H9 (cell line): ENCODE data around the gene JAG1. TPM values are rescaled to one million over a fixed set of nuclear protein-coding genes. Genes with fewer than 3 reads are reported as not detected.

Experiments used
- DNase-seq: peaks from one replicate; pipeline ENCODE4 v3.0.0-alpha.2; 2017
- H2AFZ ChIP-seq: one replicate; pipeline ENCODE4 v1.6.1; 2013; ENCODE audit warnings: mild to moderate bottlenecking, low read length, control low read depth, moderate library complexity
- H2AK5ac ChIP-seq: 2 replicates; pipeline ENCODE4 v1.6.1; 2013; ENCODE audit warnings: low read length, control low read depth, mixed read lengths; ENCODE audit not compliant: insufficient read length
- H2BK120ac ChIP-seq: one replicate; pipeline ENCODE4 v1.6.1; 2013; ENCODE audit warnings: low read depth, mild to moderate bottlenecking, low read length, control low read depth, inconsistent platforms; ENCODE audit not compliant: poor library complexity, severe bottlenecking
- H2BK12ac ChIP-seq: 2 replicates; pipeline ENCODE4 v1.6.1; 2013; ENCODE audit warnings: low read length, control low read depth, mixed read lengths, low read depth; ENCODE audit not compliant: insufficient read length
- H2BK15ac ChIP-seq: 2 replicates; pipeline ENCODE4 v1.6.1; 2013; ENCODE audit warnings: low read depth, low read length, control low read depth
- H2BK20ac ChIP-seq: one replicate; pipeline ENCODE4 v1.6.1; 2013; ENCODE audit warnings: low read depth, mild to moderate bottlenecking, low read length, control low read depth, inconsistent platforms; ENCODE audit not compliant: poor library complexity, severe bottlenecking
- H2BK5ac ChIP-seq: 2 replicates; pipeline ENCODE4 v1.6.1; 2013; ENCODE audit warnings: low read length, control low read depth, mixed read lengths; ENCODE audit not compliant: insufficient read length
- H3K14ac ChIP-seq: 2 replicates; pipeline ENCODE4 v1.6.1; 2013; ENCODE audit warnings: low read length, control low read depth; ENCODE audit not compliant: insufficient read depth
- H3K18ac ChIP-seq: 2 replicates; pipeline ENCODE4 v1.6.1; 2013; ENCODE audit warnings: low read depth, mild to moderate bottlenecking, mixed read lengths, low read length, control low read depth; ENCODE audit not compliant: insufficient read length
- H3K23ac ChIP-seq: 2 replicates; pipeline ENCODE4 v1.6.1; 2013; ENCODE audit warnings: low read length, control low read depth, mixed read lengths, low read depth; ENCODE audit not compliant: insufficient read length
- H3K23me2 ChIP-seq: 2 replicates; pipeline ENCODE4 v1.6.1; 2013; ENCODE audit warnings: low read depth, mild to moderate bottlenecking, mixed read lengths, low read length, control low read depth; ENCODE audit not compliant: insufficient read length, poor library complexity, severe bottlenecking
- H3K27ac ChIP-seq: 2 replicates; pipeline ENCODE4 v1.5.1; 2013; ENCODE audit warnings: low read length, control low read depth, mixed read lengths, low read depth; ENCODE audit not compliant: insufficient read length
- H3K27me3 ChIP-seq: 2 replicates; pipeline ENCODE4 v1.6.1; 2013; ENCODE audit warnings: low read length, control low read depth, inconsistent platforms; ENCODE audit not compliant: insufficient read depth
- H3K4ac ChIP-seq: 2 replicates; pipeline ENCODE4 v1.6.1; 2013; ENCODE audit warnings: low read depth, mild to moderate bottlenecking, control low read depth, inconsistent platforms, low read length, moderate library complexity
- H3K4me1 ChIP-seq: 2 replicates; pipeline ENCODE4 v1.6.1; 2013; ENCODE audit warnings: low read length, control low read depth, inconsistent platforms; ENCODE audit not compliant: insufficient read depth
- H3K4me2 ChIP-seq: 2 replicates; pipeline ENCODE4 v1.6.1; 2013; ENCODE audit warnings: low read length, control low read depth, mixed read lengths; ENCODE audit not compliant: insufficient read length, insufficient read depth
- H3K56ac ChIP-seq: 2 replicates; pipeline ENCODE4 v1.6.1; 2013; ENCODE audit warnings: low read depth, mild to moderate bottlenecking, mixed read lengths, low read length, control low read depth; ENCODE audit not compliant: insufficient read length
- H3K79me1 ChIP-seq: 2 replicates; pipeline ENCODE4 v1.6.1; 2013; ENCODE audit warnings: low read depth, mild to moderate bottlenecking, moderate library complexity, low read length, control low read depth, inconsistent platforms; ENCODE audit not compliant: insufficient read depth, poor library complexity, severe bottlenecking
- H3K79me2 ChIP-seq: 2 replicates; pipeline ENCODE4 v1.6.1; 2013; ENCODE audit warnings: low read length, control low read depth, inconsistent platforms; ENCODE audit not compliant: insufficient read depth
- H3K9ac ChIP-seq: 2 replicates; pipeline ENCODE4 v1.6.1; 2013; ENCODE audit warnings: low read length, control low read depth, mixed read lengths; ENCODE audit not compliant: insufficient read length; ENCODE audit errors: extremely low read depth
- H3K9me3 ChIP-seq: one replicate; pipeline ENCODE4 v1.6.1; 2013; ENCODE audit warnings: low read depth, low read length, inconsistent platforms; ENCODE audit not compliant: control insufficient read depth
- H3T11ph ChIP-seq: one replicate; pipeline ENCODE4 v1.6.1; 2013; ENCODE audit warnings: mild to moderate bottlenecking, low read length, control low read depth, inconsistent platforms
- H4K20me1 ChIP-seq: one replicate; pipeline ENCODE4 v1.6.1; 2013; ENCODE audit not compliant: control insufficient read depth, insufficient read length, insufficient read depth
- H4K5ac ChIP-seq: 2 replicates; pipeline ENCODE4 v1.6.1; 2013; ENCODE audit warnings: low read depth, mild to moderate bottlenecking, mixed read lengths, low read length, control low read depth; ENCODE audit not compliant: insufficient read length
- H4K8ac ChIP-seq: replicated peaks from 2 replicates; pipeline ENCODE4 v1.6.1; 2013; ENCODE audit warnings: low read length, control low read depth, mixed read lengths, low read depth; ENCODE audit not compliant: insufficient read length
- H4K91ac ChIP-seq: 2 replicates; pipeline ENCODE4 v1.6.1; 2013; ENCODE audit warnings: low read depth, mild to moderate bottlenecking, moderate library complexity, mixed read lengths, low read length, control low read depth; ENCODE audit not compliant: insufficient read length
- H3K27ac Mint-ChIP-seq, 3 experiments: 2 replicates in 2 of 3; 3 replicates in 1 of 3; pipeline ENCODE4 v1.8.0; 2020 to 2021; ENCODE audit warnings: mixed read lengths in 3 of 3, mild to moderate bottlenecking in 1 of 3, moderate library complexity in 1 of 3
- H3K27me3 Mint-ChIP-seq: 2 replicates; pipeline ENCODE4 v1.8.0; 2021; ENCODE audit warnings: low read depth, mild to moderate bottlenecking, moderate library complexity, mixed read lengths
- H3K36me3 Mint-ChIP-seq, 3 experiments: 2 replicates in 2 of 3; 3 replicates in 1 of 3; pipeline ENCODE4 v1.8.0; 2020 to 2021; ENCODE audit warnings: low read depth in 3 of 3, mixed read lengths in 3 of 3; ENCODE audit not compliant: insufficient read depth in 1 of 3
- H3K4me1 Mint-ChIP-seq, 2 experiments: 2 replicates each; pipeline ENCODE4 v1.8.0; 2020; ENCODE audit warnings: mixed read lengths in 2 of 2
- H3K4me3 Mint-ChIP-seq, 2 experiments: 2 replicates in 1 of 2; 3 replicates in 1 of 2; pipeline ENCODE4 v1.8.0; 2020 to 2021; ENCODE audit warnings: mild to moderate bottlenecking in 2 of 2, mixed read lengths in 2 of 2, moderate library complexity in 1 of 2
- H3K9me3 Mint-ChIP-seq, 2 experiments: 2 replicates in 1 of 2; 3 replicates in 1 of 2; pipeline ENCODE4 v1.8.0; 2020; ENCODE audit warnings: mild to moderate bottlenecking in 2 of 2, mixed read lengths in 2 of 2, moderate library complexity in 1 of 2
- CTCF ChIP-seq: fragments of 200-600 bp; sonication (generic); conservative IDR thresholded peaks from 3 replicates; pipeline ENCODE4 v1.8.0; 2021; ENCODE audit warnings: antibody characterized with exemption, mild to moderate bottlenecking
- WGBS: extraction: QIAGEN DNeasy Blood & Tissue Kit; methylation state at CpG from one replicate; pipeline ENCODE4 v1.1.7; 2013; ENCODE audit warnings: missing lambda C conversion rate, low lambda C conversion rate, mixed read lengths; ENCODE audit not compliant: insufficient read length; ENCODE audit errors: extremely low coverage; 5-methylcytosine and 5-hydroxymethylcytosine counted together
- total RNA-seq: library from RNA; stranded (reverse); gene quantifications from 2 replicates; pipeline ENCODE4 v1.2.1, GENCODE V29; 2021

The JAG1 gene
- total RNA-seq, 1 experiment from 2014 or later: 58.1 TPM

- no CpG with 5 or more reads among the region's 5 CpGs for WGBS
- no peaks in the 10 kb centered on the region for H3K27me3 ChIP-seq
- no peak overlapping the region for H3T11ph ChIP-seq
- H3K4me3 Mint-ChIP-seq: no peak overlapping the region
- no peak overlapping the region for H2BK12ac ChIP-seq
- H3K18ac ChIP-seq: no peak overlapping the region
- no peaks in the 10 kb centered on the region; the same call in 1 of the 2 replicates for H3K27me3 Mint-ChIP-seq
- 0 out of 7 replicates have a peak overlapping the region, but pooled peaks of 1 of the 3 experiments have one; percentile 19 for H3K27ac Mint-ChIP-seq
- no peaks in the 10 kb centered on the region; a peak in 1 of 5 replicates for H3K9me3 Mint-ChIP-seq
- H3K79me2 ChIP-seq: peaks cover 4% of the 10 kb centered on the region; the same call in 1 of the 2 replicates
- no peak overlapping the region for H3K9ac ChIP-seq
- no peak overlapping the region for H4K5ac ChIP-seq
- H3K14ac ChIP-seq: no peak overlapping the region
- no peak overlapping the region for H4K8ac ChIP-seq
- no peak overlapping the region for H2AK5ac ChIP-seq
- no peak overlapping the region for H3K56ac ChIP-seq
- no peaks in the 10 kb centered on the region for H3K23me2 ChIP-seq
- peaks cover 32% of the 10 kb centered on the region for H3K4me1 ChIP-seq
- no peak overlapping the region for H3K4ac ChIP-seq
- TF ChIP-seq CTCF: no peak
- peak; percentile 6 for DNase-seq
- no peak overlapping the region for H2BK20ac ChIP-seq
- H4K20me1 ChIP-seq: no peaks in the 10 kb centered on the region
- peaks cover 54 to 78% (median 60%) of the 10 kb centered on the region in 3 experiments for H3K36me3 Mint-ChIP-seq
- H3K9me3 ChIP-seq: no peaks in the 10 kb centered on the region
- H4K91ac ChIP-seq: no peak overlapping the region
- H2BK5ac ChIP-seq: no peak overlapping the region
- H2BK120ac ChIP-seq: no peak overlapping the region
- H3K4me1 Mint-ChIP-seq: peaks cover 79 to 82% of the 10 kb centered on the region in 2 experiments
- no peak overlapping the region for H2BK15ac ChIP-seq
- peaks cover 4% of the 10 kb centered on the region for H3K79me1 ChIP-seq
- H3K4me2 ChIP-seq: no peak overlapping the region
- no peak overlapping the region for H2AFZ ChIP-seq
- no peak overlapping the region for H3K27ac ChIP-seq
- H3K23ac ChIP-seq: no peak overlapping the region
These were observed 11.6 kb downstream of the JAG1 start for GRCh38 chr20:10662151-10662550.
